Endothelial cell of umbilical vein (primary cell): ENCODE data around the gene AKR1C2. TPM values are rescaled to one million over a fixed set of nuclear protein-coding genes. Genes with fewer than 3 reads are reported as not detected.

Experiments used
- BruUV-seq: library from RNA; stranded (reverse); fragments of 400-500 nt; replicated peaks from 2 replicates; lab custom pipeline; 2021; lab: Mats Ljungman, UMichigan
- CTCF ChIA-PET: fragments of 300-600, 350-600 bp; sonication (Branson Sonifier 250); formaldehyde crosslinking; loops from one replicate; lab custom pipeline; 2021; ENCODE audit warnings: antibody characterized with exemption, inconsistent platforms; lab: Charles Lee
- POLR2A ChIA-PET: fragments of 300-600, 350-600 bp; sonication (Branson Sonifier 250); formaldehyde crosslinking; loops from one replicate; lab custom pipeline; 2021; ENCODE audit warnings: antibody characterized with exemption, inconsistent platforms; lab: Charles Lee
- DNase-seq: peaks from one replicate; pipeline ENCODE4 v3.0.0-alpha.2; 2011; ENCODE audit warnings: low read depth, low spot score
- FAIRE-seq: peaks from 2 replicates; lab custom pipeline; 2011; peaks lifted over from hg19 to GRCh38; lab: Jason Lieb, UNC
- H2AFZ ChIP-seq: 2 replicates; pipeline ENCODE4 v1.6.0; 2012; ENCODE audit warnings: low read depth, low read length, control low read depth, inconsistent platforms
- H3K27ac ChIP-seq: 2 replicates; pipeline ENCODE4 v1.5.1; 2011; ENCODE audit warnings: low read depth, mild to moderate bottlenecking, control low read depth, low read length, moderate library complexity; ENCODE audit not compliant: insufficient read depth
- H3K27me3 ChIP-seq, 2 experiments: 2 replicates each; pipeline versions ENCODE4 v1.6.0 to v1.6.1; 2011; ENCODE audit warnings: low read length in 2 of 2, mixed read lengths in 1 of 2; ENCODE audit not compliant: control insufficient read depth in 2 of 2, insufficient read depth in 2 of 2
- H3K36me3 ChIP-seq, 2 experiments: 2 replicates in 1 of 2; 3 replicates in 1 of 2; pipeline ENCODE4 v1.5.1; 2011; ENCODE audit warnings: low read length in 2 of 2, mild to moderate bottlenecking in 1 of 2, moderate library complexity in 1 of 2; ENCODE audit not compliant: control insufficient read depth in 2 of 2, insufficient read depth in 2 of 2; ENCODE audit errors: extremely low read depth in 1 of 2
- H3K4me1 ChIP-seq: 3 replicates; pipeline ENCODE4 v1.5.1; 2011; ENCODE audit warnings: mild to moderate bottlenecking, low read length; ENCODE audit not compliant: control insufficient read depth, insufficient read depth; ENCODE audit errors: extremely low read depth
- H3K4me2 ChIP-seq: 2 replicates; pipeline ENCODE4 v1.6.1; 2011; ENCODE audit warnings: low read length, control low read depth, mixed read lengths; ENCODE audit not compliant: insufficient read depth
- H3K4me3 ChIP-seq, 3 experiments: fragments of 200-600 bp in 1 of 3; sonication (generic), shearing (Covaris generic) in 1 of 3; replicated peaks in 1 of 3; 2 replicates each; pipeline ENCODE4 v1.5.1; 2011 to 2016; ENCODE audit warnings: control low read depth in 3 of 3, low read length in 3 of 3, mild to moderate bottlenecking in 2 of 3, inconsistent platforms in 1 of 3, low read depth in 1 of 3, moderate library complexity in 1 of 3; ENCODE audit not compliant: insufficient read depth in 1 of 3
- H3K79me2 ChIP-seq: 2 replicates; pipeline ENCODE4 v1.6.0; 2012; ENCODE audit warnings: low read length, inconsistent platforms; ENCODE audit not compliant: control insufficient read depth, insufficient read depth
- H3K9ac ChIP-seq: replicated peaks from 2 replicates; pipeline ENCODE3; 2011; ENCODE audit warnings: low read length, control low read depth; ENCODE audit not compliant: insufficient read depth; ENCODE audit errors: extremely low read depth
- H3K9me1 ChIP-seq: replicated peaks from 3 replicates; pipeline ENCODE4 v1.6.0; 2011; ENCODE audit warnings: mild to moderate bottlenecking, low read length; ENCODE audit not compliant: control insufficient read depth, insufficient read depth; ENCODE audit errors: extremely low read depth
- H3K9me3 ChIP-seq: replicated peaks from 2 replicates; pipeline ENCODE4 v1.5.1; 2012; ENCODE audit warnings: low read length, inconsistent platforms; ENCODE audit not compliant: control insufficient read depth, insufficient read depth
- H4K20me1 ChIP-seq: replicated peaks from 2 replicates; pipeline ENCODE3; 2011; ENCODE audit warnings: mild to moderate bottlenecking, low read length; ENCODE audit not compliant: control insufficient read depth, insufficient read depth; ENCODE audit errors: extremely low read depth
- CTCF ChIP-seq, 2 donors: IDR thresholded peaks; 1 replicate in 1 of 2; 2 replicates in 1 of 2; pipeline ENCODE4 v1.5.1; 2011; ENCODE audit warnings: low read length in 2 of 2, mild to moderate bottlenecking in 2 of 2, moderate library complexity in 2 of 2, control low read depth in 1 of 2, inconsistent platforms in 1 of 2, low read depth in 1 of 2; ENCODE audit not compliant: insufficient read depth in 1 of 2; ENCODE audit errors: extremely low read depth in 1 of 2
- EZH2 ChIP-seq: IDR thresholded peaks from 2 replicates; pipeline ENCODE4 v1.6.1; 2012; ENCODE audit warnings: borderline replicate concordance, low read depth, mild to moderate bottlenecking, moderate library complexity, low read length, inconsistent platforms; ENCODE audit not compliant: severe bottlenecking
- FOS ChIP-seq: IDR thresholded peaks from 2 replicates; pipeline ENCODE4 v1.6.1; 2011; ENCODE audit warnings: mild to moderate bottlenecking, low read length, moderate library complexity, borderline replicate concordance; ENCODE audit not compliant: insufficient read depth
- GATA2 ChIP-seq: IDR thresholded peaks from 2 replicates; pipeline ENCODE4 v1.7.0; 2011; ENCODE audit warnings: low read depth, mild to moderate bottlenecking, moderate library complexity, mixed read lengths, low read length; ENCODE audit not compliant: insufficient read length, insufficient read depth
- JUN ChIP-seq: IDR thresholded peaks from 2 replicates; pipeline ENCODE4 v1.6.1; 2011; ENCODE audit warnings: borderline replicate concordance, low read depth; ENCODE audit not compliant: insufficient read length, insufficient read depth
- MAX ChIP-seq: IDR thresholded peaks from 2 replicates; pipeline ENCODE4 v1.6.1; 2011; ENCODE audit not compliant: insufficient read depth, insufficient read length
- MYC ChIP-seq: IDR thresholded peaks from one replicate; pipeline ENCODE4 v1.6.1; 2011; ENCODE audit warnings: mild to moderate bottlenecking, low read depth, low read length
- POLR2A ChIP-seq: IDR thresholded peaks from 2 replicates; pipeline ENCODE4 v1.6.1; 2012; ENCODE audit warnings: low read depth, mild to moderate bottlenecking, control low read depth, low read length
- POLR2AphosphoS5 ChIP-seq: IDR thresholded peaks from 2 replicates; pipeline ENCODE4 v1.6.1; 2012; ENCODE audit warnings: low read depth, mild to moderate bottlenecking, control low read depth, low read length, moderate library complexity; ENCODE audit not compliant: insufficient read depth
- dilution Hi-C: fragments of 300-500 bp; cut with MboI; formaldehyde crosslinking; loops from one replicate; pipeline ENCODE4 v1.15.0; 2019; ENCODE audit warnings: low sequenced_read_pairs; ENCODE audit not compliant: extremely low pct_ligation_motif_present
- intact Hi-C: fragments of 100-400 bp; cut with micrococcal nuclease; formaldehyde crosslinking; loops from one replicate; pipeline ENCODE4 v1.10.0; 2022
- polyA plus RNA-seq, 4 experiments: library from polyadenylated mRNA; depleted of rRNA in 3 of 4; stranded (reverse) in 3 of 4; unstranded in 1 of 4; fragments of >200 nt; gene quantifications; 2 replicates each; pipeline versions ENCODE4 v1.2.1 to v1.2.3, GENCODE V29; 2011 to 2012; ENCODE audit warnings: missing spikeins in 1 of 4
- total RNA-seq: library from RNA; stranded (reverse); gene quantifications from 2 replicates; pipeline ENCODE4 v1.2.3, GENCODE V29; 2021

The AKR1C2 gene
- total and polyA plus RNA-seq, 2 donors (not counting 3 experiments of a cell fraction or from before 2014, with no cell fraction given) = 0.84 to 1.7 TPM

- no peak overlapping the region for H3K9ac ChIP-seq
- dilution Hi-C loops (no loop called here), intact Hi-C loops (no loop called here)
- H2AFZ ChIP-seq = no peak overlapping the region
- FAIRE-seq (no peak), DNase-seq (no peak)
- no peak overlapping the region for H3K4me3 ChIP-seq
- H3K4me1 ChIP-seq = peaks cover 3% of the 10 kb centered on the region
- TF ChIP-seq JUN (no peak), FOS (no peak), EZH2 (no peak), MYC (no peak), POLR2AphosphoS5 (no peak), MAX (no peak)
- no peak overlapping the region for H3K4me2 ChIP-seq
- no peaks in the 10 kb centered on the region for H3K79me2 ChIP-seq
- no peaks in the 10 kb centered on the region for H3K36me3 ChIP-seq
- H3K9me1 ChIP-seq = no peaks in the 10 kb centered on the region
- no peaks in the 10 kb centered on the region for H3K27me3 ChIP-seq
- no peaks in the 10 kb centered on the region for H4K20me1 ChIP-seq
- no TSS peak for BruUV-seq
- CTCF ChIA-PET = interaction anchor here (1.3 to 1.7 kb wide), 2 partner anchors 9 to 129 kb away, joined by 4 to 8 read pairs; no protein-coding TSS in a partner anchor
- POLR2A ChIA-PET = no interaction called here
- no peak overlapping the region for H3K27ac ChIP-seq
- H3K9me3 ChIP-seq = no peaks in the 10 kb centered on the region
Measured at GRCh38 chr10:4978870-4979269, 24.8 kb downstream of the AKR1C2 start.

GRCh38 chr10:4977025-4977424 lies 26.6 kb downstream of the AKR1C2 start:
- TF ChIP-seq FOS (no peak), POLR2AphosphoS5 (no peak), MAX (no peak), GATA2 (no peak), CTCF (IDR thresholded peaks at IDR 0.05; ENCODE audit: extremely low read depth in 1 of 2, insufficient read depth in 1 of 2, low read depth in 1 of 2, low read length in 2 of 2) (no peak), MYC (no peak), POLR2A (no peak), JUN (no peak), EZH2 (no peak)
- H3K9me1 ChIP-seq = no peaks in the 10 kb centered on the region
- H3K4me3 ChIP-seq = no peak overlapping the region
- H2AFZ ChIP-seq = no peak overlapping the region
- H3K9me3 ChIP-seq = no peaks in the 10 kb centered on the region
- FAIRE-seq = no peak
- H4K20me1 ChIP-seq = no peaks in the 10 kb centered on the region
- H3K27me3 ChIP-seq = no peaks in the 10 kb centered on the region
- H3K79me2 ChIP-seq = no peaks in the 10 kb centered on the region
- H3K4me1 ChIP-seq = peaks cover 3% of the 10 kb centered on the region
- intact Hi-C loops (no loop called here), dilution Hi-C loops (no loop called here)
- H3K27ac ChIP-seq = no peak overlapping the region
- no peak overlapping the region for H3K9ac ChIP-seq
- ChIA-PET POLR2A (no interaction called here), CTCF (no interaction called here)
- no peaks in the 10 kb centered on the region for H3K36me3 ChIP-seq
- no peak overlapping the region for H3K4me2 ChIP-seq
- no peak for DNase-seq
- BruUV-seq = no TSS peak
